GM23248 (cell line): Measurements from ENCODE around the gene ATP2B2. TPM values are rescaled to one million over a fixed set of nuclear protein-coding genes. Genes with fewer than 3 reads are reported as not detected.

ENCODE experiments used
- DNase-seq: peaks from one replicate; pipeline ENCODE4 v3.0.0-alpha.2; 2015
- H2AFZ ChIP-seq: fragments of 200-600 bp; sonication (generic); 2 replicates; pipeline ENCODE4 v1.6.1; 2016; ENCODE audit warnings: antibody characterized with exemption
- H3F3A ChIP-seq: fragments of 200-600 bp; sonication (generic); 2 replicates; pipeline ENCODE4 v1.6.1; 2016; ENCODE audit warnings: mild to moderate bottlenecking, antibody characterized with exemption, mixed run types; ENCODE audit not compliant: insufficient read depth
- H3K27ac ChIP-seq: fragments of 200-600 bp; sonication (generic); 2 replicates; pipeline ENCODE4 v1.5.1; 2016; ENCODE audit warnings: mild to moderate bottlenecking
- H3K27me3 ChIP-seq: fragments of 200-600 bp; sonication (generic); replicated peaks from 2 replicates; pipeline ENCODE4 v1.6.1; 2016; ENCODE audit warnings: mild to moderate bottlenecking; ENCODE audit not compliant: insufficient read depth
- H3K36me3 ChIP-seq: fragments of 200-600 bp; sonication (generic); 2 replicates; pipeline ENCODE4 v1.6.1; 2016; ENCODE audit warnings: low read depth, mild to moderate bottlenecking
- H3K4me1 ChIP-seq: fragments of 200-600 bp; sonication (generic); 2 replicates; pipeline ENCODE4 v1.6.1; 2016; ENCODE audit warnings: mild to moderate bottlenecking; ENCODE audit not compliant: insufficient read depth
- H3K4me2 ChIP-seq: fragments of 200-600 bp; sonication (generic); one replicate; pipeline ENCODE4 v1.6.1; 2016; ENCODE audit warnings: mild to moderate bottlenecking; ENCODE audit not compliant: unreplicated experiment
- H3K4me3 ChIP-seq: fragments of 200-600 bp; sonication (generic); 2 replicates; pipeline ENCODE4 v1.5.1; 2016; ENCODE audit warnings: mild to moderate bottlenecking
- H3K79me2 ChIP-seq: fragments of 200-600 bp; sonication (generic); 2 replicates; pipeline ENCODE4 v1.6.1; 2016; ENCODE audit warnings: mild to moderate bottlenecking; ENCODE audit not compliant: insufficient read depth
- H3K9ac ChIP-seq: fragments of 200-600 bp; sonication (generic); 2 replicates; pipeline ENCODE4 v1.6.1; 2016; ENCODE audit warnings: mild to moderate bottlenecking
- H3K9me2 ChIP-seq: fragments of 200-600 bp; sonication (generic); 2 replicates; pipeline ENCODE4 v1.6.1; 2016; ENCODE audit warnings: mixed run types, mild to moderate bottlenecking, moderate library complexity; ENCODE audit not compliant: insufficient read depth
- H3K9me3 ChIP-seq: fragments of 200-600 bp; sonication (generic); one replicate; pipeline ENCODE4 v1.6.1; 2017; ENCODE audit warnings: low read depth
- H4K20me1 ChIP-seq: fragments of 200-600 bp; sonication (generic); 2 replicates; pipeline ENCODE4 v1.6.0; 2016; ENCODE audit not compliant: insufficient read depth
- EZH2 ChIP-seq: fragments of 200-600 bp; sonication (generic); IDR thresholded peaks from 2 replicates; pipeline ENCODE4 v1.6.1; 2018; ENCODE audit warnings: antibody characterized with exemption, mild to moderate bottlenecking; ENCODE audit not compliant: insufficient read depth, poor library complexity, severe bottlenecking
- EZH2phosphoT487 ChIP-seq: fragments of 200-600 bp; sonication (generic); IDR thresholded peaks from 2 replicates; pipeline ENCODE4 v1.6.1; 2018; ENCODE audit warnings: antibody characterized with exemption, moderate library complexity, mild to moderate bottlenecking, low read depth; ENCODE audit not compliant: insufficient read depth
- WGBS, 2 experiments: methylation state at CpG; one replicate each; pipeline ENCODE4 v1.1.6; 2015 to 2017; ENCODE audit warnings: low lambda C conversion rate in 2 of 2, low coverage in 1 of 2; ENCODE audit errors: missing lambda C conversion rate in 2 of 2; 5-methylcytosine and 5-hydroxymethylcytosine counted together
- in situ Hi-C: fragments of 300-500 bp; cut with MboI; formaldehyde crosslinking; loops from 2 replicates; pipeline ENCODE4 v1.15.0; 2020
- polyA plus RNA-seq: library from polyadenylated mRNA; unstranded; fragments of >200 nt; fragmentation: Nextera tagmentation; extraction: Ambion mirVana; gene quantifications from 2 replicates; pipeline ENCODE4 v1.2.1, GENCODE V29; 2016
- total RNA-seq: library from RNA; depleted of rRNA; stranded (reverse); fragments of >200 nt; shearing (Covaris generic); gene quantifications from 2 replicates; pipeline ENCODE4 v1.2.3, GENCODE V29; 2014

Gene ATP2B2
- total and polyA plus RNA-seq, 2 experiments from 2014 or later: not detected

DNA sequence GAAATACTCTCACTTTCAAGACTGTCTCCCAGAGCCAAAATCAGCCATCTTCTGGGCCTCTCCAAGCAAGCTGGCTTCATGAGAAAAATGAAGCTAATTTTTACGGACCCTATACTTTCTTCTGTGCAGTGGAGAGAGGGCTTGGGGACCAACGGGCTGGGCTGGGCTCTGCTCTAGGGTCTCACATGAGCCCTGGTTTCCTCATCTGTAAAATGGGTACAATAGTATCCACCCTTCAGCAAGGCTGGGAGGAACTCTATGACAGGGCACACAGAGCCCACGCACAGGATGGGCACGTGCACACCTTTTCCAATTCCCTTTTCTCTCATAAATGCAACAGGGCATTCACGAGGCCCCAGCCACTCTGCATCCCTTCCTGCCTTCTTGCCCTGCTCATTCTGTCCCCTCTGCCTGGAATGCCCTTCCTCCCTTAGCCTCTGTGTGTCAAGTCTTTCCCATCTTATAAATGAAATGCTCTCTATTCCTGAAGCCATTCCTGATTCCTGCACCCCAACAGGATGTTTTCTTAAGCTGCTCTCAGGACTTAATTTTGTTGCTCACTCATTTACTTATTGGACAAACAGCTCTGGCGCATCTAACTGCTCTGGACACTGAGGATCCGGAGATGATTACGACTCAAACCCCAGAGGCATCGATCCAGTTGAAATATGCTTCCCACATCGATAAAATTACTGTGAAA, 151.6 kb downstream of the ATP2B2 start:
- in situ Hi-C loops: no loop called here
- TF ChIP-seq EZH2 (no peak), EZH2phosphoT487 (no peak)
- Histone ChIP-seq H3K9me2 (no peaks in the 10 kb centered on the region), H3K4me2 (peak overlapping the region; percentile 68), H3K9ac (no peak overlapping the region), H3K27ac (no peak overlapping the region), H3K9me3 (no peaks in the 10 kb centered on the region), H3K4me3 (peak overlapping the region; percentile 2; the same call in 1 of the 2 replicates), H3K4me1 (peaks cover 10% of the 10 kb centered on the region), H3K27me3 (no peaks in the 10 kb centered on the region), H3K36me3 (no peaks in the 10 kb centered on the region), H3K79me2 (no peaks in the 10 kb centered on the region), H3F3A (peaks cover 6% of the 10 kb centered on the region), H4K20me1 (no peaks in the 10 kb centered on the region), H2AFZ (peak overlapping the region; percentile 41; the same call in 1 of the 2 replicates)
- WGBS, 2 experiments: 34 to 39% methylated on average over 10 of the region's 10 CpGs
- no peak for DNase-seq

- no peak overlapping the region for H3K9ac ChIP-seq
- no peak for DNase-seq
- H3K9me3 ChIP-seq: no peaks in the 10 kb centered on the region
- H3K27me3 ChIP-seq: no peaks in the 10 kb centered on the region
- H3K36me3 ChIP-seq: no peaks in the 10 kb centered on the region
- no peak overlapping the region for H3K27ac ChIP-seq
- H3K4me1 ChIP-seq: peaks cover 10% of the 10 kb centered on the region
- no peak overlapping the region for H3K4me2 ChIP-seq
- no peak for TF ChIP-seq EZH2
- TF ChIP-seq EZH2phosphoT487: no peak
- H2AFZ ChIP-seq: no peak overlapping the region
- no peaks in the 10 kb centered on the region for H4K20me1 ChIP-seq
- in situ Hi-C loops: no loop called here
- H3F3A ChIP-seq: peaks cover 6% of the 10 kb centered on the region
- 73 to 84% methylated on average over 3 of the region's 3 CpGs for WGBS, 2 experiments
- no peaks in the 10 kb centered on the region for H3K9me2 ChIP-seq
- H3K79me2 ChIP-seq: no peaks in the 10 kb centered on the region
- H3K4me3 ChIP-seq: no peak overlapping the region
Observed at GRCh38 chr3:10353160-10353559, 152.2 kb downstream of the ATP2B2 start.

DNA sequence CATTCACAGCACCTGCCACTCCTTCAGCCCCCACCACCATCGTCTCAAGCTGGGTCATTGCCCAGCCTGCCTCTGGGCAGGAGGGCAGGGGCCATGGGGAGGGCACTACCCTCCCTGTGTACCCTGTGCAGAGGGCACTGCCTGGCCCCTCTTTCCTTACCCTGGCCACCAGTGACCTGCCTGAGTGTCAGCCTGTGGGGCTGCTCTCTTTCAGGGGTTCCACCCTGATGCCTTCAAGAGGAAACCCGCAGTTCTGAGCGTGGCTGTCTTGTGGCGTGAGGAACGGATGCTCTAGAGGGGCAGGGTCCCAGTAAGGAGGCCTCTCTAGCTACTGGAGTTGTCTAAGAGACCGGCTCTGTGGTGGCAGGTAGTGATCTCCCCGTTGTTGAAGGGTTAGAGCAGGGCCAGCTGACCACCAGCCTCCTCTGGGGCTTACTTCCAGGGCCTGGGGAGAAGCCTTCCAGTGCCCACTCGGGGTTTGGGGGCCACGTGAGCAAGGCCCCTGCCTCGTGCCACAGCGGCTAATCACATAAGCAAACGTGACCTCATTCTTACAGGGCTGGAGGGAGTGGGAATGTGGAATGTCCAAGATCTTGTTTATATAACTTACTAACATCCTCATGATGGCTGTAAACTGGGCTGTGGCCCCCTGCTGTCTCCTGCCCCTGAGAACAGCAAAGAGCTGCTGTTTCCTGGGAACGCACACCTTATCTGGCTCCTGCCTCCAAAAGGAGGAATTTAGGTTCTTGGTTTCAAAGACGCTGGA, 153.1 kb downstream of the ATP2B2 start:
- Histone ChIP-seq H4K20me1 (no peaks in the 10 kb centered on the region), H3F3A (peaks cover 6% of the 10 kb centered on the region; the same call in 1 of the 2 replicates), H3K36me3 (no peaks in the 10 kb centered on the region), H3K4me3 (no peak overlapping the region), H3K4me1 (peaks cover 2% of the 10 kb centered on the region), H3K9me2 (no peaks in the 10 kb centered on the region), H3K27ac (no peak overlapping the region), H3K79me2 (no peaks in the 10 kb centered on the region), H2AFZ (no peak overlapping the region), H3K9ac (no peak overlapping the region), H3K27me3 (no peaks in the 10 kb centered on the region), H3K4me2 (no peak overlapping the region), H3K9me3 (no peaks in the 10 kb centered on the region)
- DNase-seq: peak; percentile 39
- TF ChIP-seq EZH2phosphoT487 (no peak), EZH2 (no peak)
- in situ Hi-C loops: no loop called here
- 76 to 79% methylated on average over 13 to 14 of the region's 14 CpGs for WGBS, 2 experiments

GRCh38 chr3:10351013-10351735, 154.2 kb downstream of the ATP2B2 start:
- H3K9ac ChIP-seq: no peak overlapping the region
- in situ Hi-C loops: no loop called here

More at GRCh38 chr3:10351013-10351735, 154.2 kb downstream of the ATP2B2 start:
- Histone ChIP-seq H3K36me3 (no peaks in the 10 kb centered on the region), H2AFZ (no peak overlapping the region), H4K20me1 (no peaks in the 10 kb centered on the region), H3K27me3 (no peaks in the 10 kb centered on the region), H3K9me2 (no peaks in the 10 kb centered on the region), H3K9me3 (no peaks in the 10 kb centered on the region), H3K4me2 (no peak overlapping the region), H3K79me2 (no peaks in the 10 kb centered on the region), H3K4me1 (no peaks in the 10 kb centered on the region), H3K27ac (no peak overlapping the region), H3K4me3 (no peak overlapping the region), H3F3A (peaks cover 6% of the 10 kb centered on the region; the same call in 1 of the 2 replicates)
- WGBS, 2 experiments: 41 to 48% methylated on average over 13 of the region's 13 CpGs
- DNase-seq: no peak
- TF ChIP-seq EZH2phosphoT487 (no peak), EZH2 (no peak)
